ENCODE measurements around the gene IL25.

DNA sequence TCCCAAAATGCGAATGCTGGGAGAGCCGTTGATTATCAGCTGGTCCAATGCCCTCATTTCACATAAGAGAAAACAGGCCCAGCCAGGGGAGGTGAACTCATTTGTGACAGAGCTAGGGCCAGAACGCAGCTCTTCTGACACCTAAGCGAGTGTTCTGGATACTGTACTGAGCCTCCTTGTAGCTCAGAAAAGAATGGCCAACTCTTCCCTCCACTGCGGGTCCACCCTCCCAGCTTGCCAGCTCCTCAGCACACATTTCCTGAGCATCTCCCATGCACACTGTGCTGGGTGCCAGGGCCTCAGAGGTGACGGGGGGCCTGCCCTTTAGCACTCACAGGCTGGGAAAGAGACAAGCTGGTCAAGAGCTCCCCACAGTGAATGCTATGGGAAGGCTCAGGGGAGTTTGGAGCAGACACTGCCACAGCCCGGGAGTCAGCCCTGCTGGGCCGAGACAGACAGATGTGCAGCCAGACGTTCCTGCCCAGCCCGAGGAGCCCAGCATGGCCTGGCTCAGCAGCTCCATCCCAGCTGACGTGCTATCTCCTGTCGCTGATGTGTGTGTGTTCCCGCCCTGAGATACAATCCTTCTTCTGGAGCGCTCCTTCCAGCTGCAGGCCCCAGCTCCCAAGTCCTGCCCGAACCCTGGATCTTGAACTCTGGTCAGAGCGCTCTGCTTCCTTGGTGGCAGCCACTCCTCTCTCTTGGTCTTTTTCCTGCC is 7.7 kb downstream of the IL25 start:
- TF ChIP-seq, protein P1, sequence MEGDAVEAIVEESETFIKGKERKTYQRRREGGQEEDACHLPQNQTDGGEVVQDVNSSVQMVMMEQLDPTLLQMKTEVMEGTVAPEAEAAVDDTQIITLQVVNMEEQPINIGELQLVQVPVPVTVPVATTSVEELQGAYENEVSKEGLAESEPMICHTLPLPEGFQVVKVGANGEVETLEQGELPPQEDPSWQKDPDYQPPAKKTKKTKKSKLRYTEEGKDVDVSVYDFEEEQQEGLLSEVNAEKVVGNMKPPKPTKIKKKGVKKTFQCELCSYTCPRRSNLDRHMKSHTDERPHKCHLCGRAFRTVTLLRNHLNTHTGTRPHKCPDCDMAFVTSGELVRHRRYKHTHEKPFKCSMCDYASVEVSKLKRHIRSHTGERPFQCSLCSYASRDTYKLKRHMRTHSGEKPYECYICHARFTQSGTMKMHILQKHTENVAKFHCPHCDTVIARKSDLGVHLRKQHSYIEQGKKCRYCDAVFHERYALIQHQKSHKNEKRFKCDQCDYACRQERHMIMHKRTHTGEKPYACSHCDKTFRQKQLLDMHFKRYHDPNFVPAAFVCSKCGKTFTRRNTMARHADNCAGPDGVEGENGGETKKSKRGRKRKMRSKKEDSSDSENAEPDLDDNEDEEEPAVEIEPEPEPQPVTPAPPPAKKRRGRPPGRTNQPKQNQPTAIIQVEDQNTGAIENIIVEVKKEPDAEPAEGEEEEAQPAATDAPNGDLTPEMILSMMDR (IDR thresholded peaks at IDR 0.05; ENCODE audit: insufficient read depth, low read length, poor library complexity, severe bottlenecking), result no peak
- no peak for TF ChIP-seq EZH2phosphoT487 (conservative IDR thresholded peaks at IDR 0.05; ENCODE audit: low read length)
